Measurements from ENCODE around the gene SLC26A11. TPM values are rescaled to one million over a fixed set of nuclear protein-coding genes. Genes with fewer than 3 reads are reported as not detected.

The SLC26A11 gene
- total RNA-seq, 1 donor from 2014 or later, result 51.6 TPM

GRCh38 chr17:80189611-80190010, 30.6 kb upstream of the SLC26A11 start:
- ATAC-seq (no peak), DNase-seq (no peak)
- intact Hi-C loops (cut with DNase I), result no loop called here
- Histone ChIP-seq H3K9me3 (no peaks in the 10 kb centered on the region), H3K27me3 (no peaks in the 10 kb centered on the region), H3K4me1 (peaks cover 21% of the 10 kb centered on the region), H3K4me3 (no peak overlapping the region), H3K36me3 (no peaks in the 10 kb centered on the region), H3K27ac (no peak overlapping the region)
- no peak for TF ChIP-seq CTCF (IDR thresholded peaks at IDR 0.05)

- intact Hi-C loops (cut with DNase I), result no loop called here
- no peak overlapping the region for H3K4me3 ChIP-seq
- ATAC-seq (no peak), DNase-seq (no peak)
- peaks cover 21% of the 10 kb centered on the region for H3K4me1 ChIP-seq
- TF ChIP-seq CTCF (IDR thresholded peaks at IDR 0.05), result no peak
- H3K9me3 ChIP-seq, result no peaks in the 10 kb centered on the region
- no peaks in the 10 kb centered on the region for H3K36me3 ChIP-seq
- no peaks in the 10 kb centered on the region for H3K27me3 ChIP-seq
- H3K27ac ChIP-seq, result no peak overlapping the region
These were observed 29.5 kb upstream of the SLC26A11 start for GRCh38 chr17:80190716-80191115.

- TF ChIP-seq CTCF (IDR thresholded peaks at IDR 0.05), result no peak
- no peaks in the 10 kb centered on the region for H3K9me3 ChIP-seq
- H3K4me1 ChIP-seq, result peaks cover 21% of the 10 kb centered on the region
- H3K27ac ChIP-seq, result no peak overlapping the region
- ATAC-seq, result no peak
- no peaks in the 10 kb centered on the region for H3K27me3 ChIP-seq
- no peak for DNase-seq
- intact Hi-C loops (cut with DNase I), result no loop called here
- no peaks in the 10 kb centered on the region for H3K36me3 ChIP-seq
- H3K4me3 ChIP-seq, result no peak overlapping the region
These were observed 29.0 kb upstream of the SLC26A11 start for GRCh38 chr17:80191192-80191591.

- H3K36me3 ChIP-seq, result no peaks in the 10 kb centered on the region
- H3K4me1 ChIP-seq, result peaks cover 19% of the 10 kb centered on the region
- ATAC-seq (no peak), DNase-seq (no peak)
- no peak for TF ChIP-seq CTCF (IDR thresholded peaks at IDR 0.05)
- no peak overlapping the region for H3K4me3 ChIP-seq
- no peaks in the 10 kb centered on the region for H3K27me3 ChIP-seq
- H3K9me3 ChIP-seq, result no peaks in the 10 kb centered on the region
- intact Hi-C loops (cut with DNase I), result no loop called here
- no peak overlapping the region for H3K27ac ChIP-seq
These were observed 28.2 kb upstream of the SLC26A11 start for GRCh38 chr17:80191865-80192661.

GRCh38 chr17:80195141-80195540, 25.1 kb upstream of the SLC26A11 start:
- H3K9me3 ChIP-seq, result no peaks in the 10 kb centered on the region
- no peaks in the 10 kb centered on the region for H3K27me3 ChIP-seq
- intact Hi-C loops (cut with DNase I), result no loop called here
- H3K36me3 ChIP-seq, result no peaks in the 10 kb centered on the region
- H3K27ac ChIP-seq, result no peak overlapping the region
- TF ChIP-seq CTCF (IDR thresholded peaks at IDR 0.05), result no peak
- no peak overlapping the region for H3K4me3 ChIP-seq
- ATAC-seq (no peak), DNase-seq (no peak)
- peaks cover 9% of the 10 kb centered on the region for H3K4me1 ChIP-seq
